ENCODE data around the gene TFEB. TPM values are rescaled to one million over a fixed set of nuclear protein-coding genes. Genes with fewer than 3 reads are reported as not detected.

Gene TFEB
- total RNA-seq, 2 donors from 2014 or later, result 4.9 to 10.1 TPM

DNA sequence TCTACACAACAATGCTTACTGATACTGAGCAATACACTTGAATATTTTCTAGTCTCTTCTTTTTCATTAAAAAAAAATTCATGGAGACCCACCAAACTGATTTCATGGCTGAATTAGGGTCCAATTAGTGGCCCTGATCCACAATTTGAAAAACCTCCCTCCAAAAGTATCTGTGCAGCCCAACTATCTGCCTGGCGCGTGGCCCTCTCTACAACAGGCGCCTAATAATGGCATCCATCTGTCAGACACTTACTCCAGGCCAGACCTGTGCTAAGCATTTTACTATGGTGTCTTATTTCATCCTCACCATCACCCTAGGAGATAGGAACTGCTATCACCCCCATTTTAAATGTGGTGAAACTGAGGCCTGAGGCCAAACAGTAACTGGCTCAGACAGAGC lies 14.0 kb downstream of the TFEB start:
- 98 to 100% methylated on average over 3 of the region's 3 CpGs for WGBS, 2 donors
- Histone ChIP-seq H3K9me3 (no peaks in the 10 kb centered on the region), H3K27me3 (no peaks in the 10 kb centered on the region), H3K27ac (no peak overlapping the region), H3K36me3 (replicated peaks in 1 of 2; ENCODE audit: insufficient read depth in 1 of 2, low read depth in 2 of 2) (no peaks in the 10 kb centered on the region), H3K4me3 (no peak overlapping the region), H3K4me1 (peaks cover 37% of the 10 kb centered on the region)
- no peak for TF ChIP-seq POLR2A (IDR thresholded peaks at IDR 0.05)
- TF ChIP-seq, protein P1, sequence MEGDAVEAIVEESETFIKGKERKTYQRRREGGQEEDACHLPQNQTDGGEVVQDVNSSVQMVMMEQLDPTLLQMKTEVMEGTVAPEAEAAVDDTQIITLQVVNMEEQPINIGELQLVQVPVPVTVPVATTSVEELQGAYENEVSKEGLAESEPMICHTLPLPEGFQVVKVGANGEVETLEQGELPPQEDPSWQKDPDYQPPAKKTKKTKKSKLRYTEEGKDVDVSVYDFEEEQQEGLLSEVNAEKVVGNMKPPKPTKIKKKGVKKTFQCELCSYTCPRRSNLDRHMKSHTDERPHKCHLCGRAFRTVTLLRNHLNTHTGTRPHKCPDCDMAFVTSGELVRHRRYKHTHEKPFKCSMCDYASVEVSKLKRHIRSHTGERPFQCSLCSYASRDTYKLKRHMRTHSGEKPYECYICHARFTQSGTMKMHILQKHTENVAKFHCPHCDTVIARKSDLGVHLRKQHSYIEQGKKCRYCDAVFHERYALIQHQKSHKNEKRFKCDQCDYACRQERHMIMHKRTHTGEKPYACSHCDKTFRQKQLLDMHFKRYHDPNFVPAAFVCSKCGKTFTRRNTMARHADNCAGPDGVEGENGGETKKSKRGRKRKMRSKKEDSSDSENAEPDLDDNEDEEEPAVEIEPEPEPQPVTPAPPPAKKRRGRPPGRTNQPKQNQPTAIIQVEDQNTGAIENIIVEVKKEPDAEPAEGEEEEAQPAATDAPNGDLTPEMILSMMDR (IDR thresholded peaks at IDR 0.05), result no peak
- intact Hi-C loops (cut with DNase I), result no loop called here
- ATAC-seq, result no peak
- no peak for DNase-seq

DNA sequence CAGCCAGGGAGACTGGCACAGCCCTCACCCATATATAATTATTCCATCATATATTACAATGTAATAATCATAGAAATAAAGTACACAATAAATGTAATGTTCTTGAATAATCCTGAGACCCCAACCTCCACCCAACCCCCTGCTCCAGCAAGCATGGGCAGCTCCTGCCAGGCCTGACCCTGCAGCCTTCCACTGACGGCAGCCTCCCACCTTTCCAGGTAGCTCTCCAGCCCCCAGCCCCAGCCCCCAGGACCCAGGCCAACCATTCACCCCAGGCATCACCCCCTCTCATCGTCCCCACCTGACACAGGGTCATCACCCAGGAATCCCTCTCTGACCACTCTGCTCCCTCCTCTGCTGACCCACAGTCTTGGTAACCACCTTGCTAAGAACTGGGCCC lies 14.6 kb downstream of the TFEB start:
- H3K36me3 ChIP-seq (replicated peaks in 1 of 2; ENCODE audit: insufficient read depth in 1 of 2, low read depth in 2 of 2), result no peaks in the 10 kb centered on the region
- no peak overlapping the region for H3K27ac ChIP-seq
- H3K4me1 ChIP-seq, result peaks cover 41% of the 10 kb centered on the region
- no peak overlapping the region for H3K4me3 ChIP-seq
- DNase-seq, result no peak
- WGBS, 2 donors, result 85 to 100% methylated on average over 2 of the region's 2 CpGs
- no peak for ATAC-seq
- H3K9me3 ChIP-seq, result no peaks in the 10 kb centered on the region
- no peaks in the 10 kb centered on the region for H3K27me3 ChIP-seq
- intact Hi-C loops (cut with DNase I), result no loop called here
- TF ChIP-seq, protein P1 (IDR thresholded peaks at IDR 0.05), result no peak
- no peak for TF ChIP-seq POLR2A (IDR thresholded peaks at IDR 0.05)

DNA sequence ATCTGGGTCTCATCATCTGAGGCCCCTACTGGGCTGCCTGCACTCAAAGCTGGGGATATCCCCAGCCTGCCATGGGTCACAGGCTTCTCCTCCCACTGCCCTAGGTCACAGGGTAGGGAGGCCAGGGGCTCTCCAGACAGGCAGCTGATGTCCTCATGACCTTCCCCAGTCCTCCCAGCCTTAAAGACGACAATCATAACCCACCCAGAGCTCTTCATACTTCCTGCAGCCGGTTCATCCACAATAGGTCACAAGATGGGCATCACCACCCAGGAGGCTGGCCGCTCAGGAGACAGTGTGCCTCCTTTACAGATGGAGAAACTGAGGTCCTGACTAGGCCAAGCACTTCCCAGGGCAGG lies 15.2 kb downstream of the TFEB start:
- 81% methylated on average over 3 of the region's 3 CpGs; no CpG with 5 or more reads in 1 of the 2 donors for WGBS, 2 donors
- Histone ChIP-seq H3K4me3 (no peak overlapping the region), H3K36me3 (replicated peaks in 1 of 2; ENCODE audit: insufficient read depth in 1 of 2, low read depth in 2 of 2) (no peaks in the 10 kb centered on the region), H3K9me3 (no peaks in the 10 kb centered on the region), H3K4me1 (peaks cover 40% of the 10 kb centered on the region), H3K27ac (no peak overlapping the region), H3K27me3 (no peaks in the 10 kb centered on the region)
- DNase-seq (no peak), ATAC-seq (no peak)
- TF ChIP-seq POLR2A (IDR thresholded peaks at IDR 0.05), result no peak
- TF ChIP-seq, protein P1 (IDR thresholded peaks at IDR 0.05), result no peak
- intact Hi-C loops (cut with DNase I), result no loop called here

DNA sequence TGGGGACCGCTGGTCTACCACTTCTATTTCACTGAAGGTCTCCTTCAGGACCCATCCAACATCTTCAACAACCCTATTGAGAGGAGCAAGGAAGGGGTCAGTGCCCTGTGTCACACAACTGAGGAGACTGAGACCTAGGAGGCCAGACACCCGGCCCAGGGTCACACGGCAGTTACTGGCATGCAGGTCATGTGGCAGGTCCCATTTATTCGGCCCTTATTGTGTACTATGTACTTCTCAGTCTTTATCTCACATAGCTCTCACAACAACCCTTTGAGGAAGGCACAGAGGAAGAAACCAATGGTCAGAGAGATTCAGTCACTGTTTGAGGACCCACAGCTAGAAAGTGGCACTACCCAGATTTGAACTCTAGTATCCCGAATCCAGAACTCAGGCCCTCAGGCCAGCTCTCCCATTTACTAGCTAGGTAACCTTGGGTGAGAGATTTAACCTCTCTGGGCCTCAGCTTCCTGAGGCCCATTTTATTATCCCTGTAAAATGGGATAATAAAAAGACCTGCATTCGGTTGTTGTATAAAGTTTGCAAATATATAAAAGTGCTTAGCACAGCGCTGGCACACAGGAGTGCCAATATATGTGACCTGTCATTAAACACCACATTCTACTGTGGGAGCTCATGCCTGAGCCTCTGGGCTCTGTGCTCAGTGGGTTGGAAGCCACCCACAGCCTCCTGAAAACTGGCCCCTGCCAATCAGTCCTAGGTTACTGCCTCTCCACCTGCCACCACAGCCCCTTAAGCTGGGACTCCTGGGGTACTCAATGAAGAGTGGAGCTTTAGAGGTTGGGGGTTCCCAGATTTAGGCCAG lies 15.8 kb downstream of the TFEB start:
- Histone ChIP-seq H3K4me3 (no peak overlapping the region), H3K36me3 (replicated peaks in 1 of 2; ENCODE audit: insufficient read depth in 1 of 2, low read depth in 2 of 2) (no peaks in the 10 kb centered on the region), H3K27me3 (no peaks in the 10 kb centered on the region), H3K4me1 (peaks cover 37% of the 10 kb centered on the region), H3K9me3 (no peaks in the 10 kb centered on the region), H3K27ac (no peak overlapping the region)
- no peak for TF ChIP-seq POLR2A (IDR thresholded peaks at IDR 0.05)
- TF ChIP-seq, protein P1 (IDR thresholded peaks at IDR 0.05), result no peak
- intact Hi-C loops (cut with DNase I), result no loop called here
- DNase-seq, result no peak
- WGBS, 2 donors, result 78% methylated on average over 6 to 7 of the region's 7 CpGs
- ATAC-seq, result no peak

DNA sequence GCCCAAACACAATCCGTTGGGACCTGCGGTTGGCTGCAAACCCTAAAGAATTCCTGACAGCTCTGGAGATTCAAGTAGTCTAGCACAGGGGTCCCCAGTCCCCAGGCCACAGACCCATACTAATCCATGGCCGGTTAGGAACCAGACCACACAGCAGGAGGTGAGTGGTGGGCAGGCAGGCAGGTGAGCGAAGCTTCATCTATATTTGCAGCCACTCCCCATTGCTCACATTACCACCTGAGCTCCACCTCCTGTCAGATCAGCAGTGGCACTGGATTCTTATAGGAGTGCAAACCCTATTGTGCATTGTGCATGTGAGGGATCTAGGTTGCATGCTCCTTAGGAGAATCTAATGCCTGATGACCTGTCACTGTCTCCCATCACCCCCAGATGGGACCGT lies 16.6 kb downstream of the TFEB start:
- intact Hi-C loops (cut with DNase I), result no loop called here
- no peak for ATAC-seq
- H3K27ac ChIP-seq, result no peak overlapping the region
- H3K27me3 ChIP-seq, result no peaks in the 10 kb centered on the region
- TF ChIP-seq POLR2A (IDR thresholded peaks at IDR 0.05), result no peak
- TF ChIP-seq, protein P1 (IDR thresholded peaks at IDR 0.05), result no peak
- WGBS, 2 donors, result 79 to 88% methylated on average over 4 to 5 of the region's 5 CpGs
- H3K36me3 ChIP-seq (replicated peaks in 1 of 2; ENCODE audit: insufficient read depth in 1 of 2, low read depth in 2 of 2), result no peaks in the 10 kb centered on the region
- peaks cover 33% of the 10 kb centered on the region for H3K4me1 ChIP-seq
- no peak overlapping the region for H3K4me3 ChIP-seq
- H3K9me3 ChIP-seq, result no peaks in the 10 kb centered on the region
- DNase-seq, result no peak
